Measurements from ENCODE around the gene ST7. TPM values are rescaled to one million over a fixed set of nuclear protein-coding genes. Genes with fewer than 3 reads are reported as not detected.

Gene ST7
- total and polyA plus RNA-seq, 2 of the 8 experiments (the other 6 are each of a cell fraction or from before 2014, with no cell fraction given) = 16.3 to 18.0 TPM

DNA sequence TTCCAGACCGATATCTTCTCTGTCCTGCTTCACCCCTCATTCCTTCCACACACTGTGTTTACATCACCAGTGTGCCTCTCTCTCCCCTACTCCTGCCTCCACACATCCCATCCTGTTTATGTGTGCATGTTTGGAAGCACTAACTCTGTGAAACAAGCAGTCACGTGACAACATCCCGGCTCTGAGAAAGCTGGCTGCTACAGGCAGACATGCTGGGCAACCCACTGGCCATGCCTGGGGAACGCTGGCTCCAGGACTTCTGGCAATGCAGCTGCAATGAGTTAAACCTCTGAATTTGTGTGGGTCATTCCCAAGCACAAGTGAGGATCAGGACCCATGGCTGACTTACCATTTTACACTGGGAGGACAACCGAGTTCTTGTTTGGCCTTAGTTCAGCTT lies 295.5 kb downstream of the ST7 start:
- Histone ChIP-seq H3K27me3 (replicated peaks in 1 of 4; ENCODE audit: control insufficient read depth in 3 of 4, extremely low read depth in 1 of 4, insufficient read depth in 3 of 4, low read length in 3 of 4) (no peaks in the 10 kb centered on the region; a peak in 1 of 7 replicates), H3K79me1 (ENCODE audit: low read depth, low read length) (no peaks in the 10 kb centered on the region), H2AFZ (ENCODE audit: low read length) (0 out of 2 replicates have a peak overlapping the region, but pooled peaks have one; percentile 52), H4K8ac (ENCODE audit: extremely low read depth, insufficient read depth, low read length) (0 out of 2 replicates have a peak overlapping the region, but pooled peaks have one; percentile 41), H3K27ac (ENCODE audit: low read depth, low read length) (no peak overlapping the region), H3K56ac (replicated peaks; ENCODE audit: insufficient read length, low read depth, low read length) (no peak overlapping the region), H2BK20ac (ENCODE audit: low read length) (no peak overlapping the region), H3K36me3 (ENCODE audit: control insufficient read depth in 2 of 4, insufficient read depth in 4 of 4, low read length in 3 of 4) (no peaks in the 10 kb centered on the region), H3K23me2 (ENCODE audit: low read depth, low read length) (no peaks in the 10 kb centered on the region), H4K20me1 (replicated peaks in 1 of 2; ENCODE audit: control insufficient read depth in 1 of 2, insufficient read depth in 2 of 2, low read length in 2 of 2) (no peaks in the 10 kb centered on the region), H3K18ac (ENCODE audit: extremely low read depth, low read length) (no peak overlapping the region), H3K79me2 (ENCODE audit: control insufficient read depth in 1 of 2, insufficient read depth in 2 of 2, low read length in 2 of 2) (no peaks in the 10 kb centered on the region), H4K5ac (ENCODE audit: insufficient read length, low read depth, low read length) (no peak overlapping the region), H3K4me2 (ENCODE audit: insufficient read depth in 1 of 2, low read depth in 2 of 2, low read length in 2 of 2) (no peak overlapping the region), H2BK5ac (ENCODE audit: low read depth, low read length) (0 out of 2 replicates have a peak overlapping the region, but pooled peaks have one; percentile 16), H2BK120ac (replicated peaks; ENCODE audit: low read depth, low read length) (no peak overlapping the region), H3K4ac (replicated peaks; ENCODE audit: insufficient read length, low read depth, low read length) (no peak overlapping the region), H3K9ac (replicated peaks in 1 of 4; ENCODE audit: extremely low read depth in 1 of 4, low read depth in 3 of 4, low read length in 3 of 4) (no peak overlapping the region), H3K9me3 (ENCODE audit: insufficient read depth in 2 of 2, low read depth in 1 of 2, low read length in 1 of 2) (peaks cover 2 to 9% of the 10 kb centered on the region in 2 experiments; a peak in 1 of 4 replicates), H3K23ac (ENCODE audit: insufficient read length) (no peak overlapping the region), H2BK12ac (ENCODE audit: low read depth, low read length) (no peak overlapping the region), H3K4me1 (replicated peaks in 1 of 4; ENCODE audit: control insufficient read depth in 3 of 4, insufficient read depth in 4 of 4, low read length in 3 of 4) (no peaks in the 10 kb centered on the region), H4K91ac (replicated peaks; ENCODE audit: insufficient read length, low read length) (no peak overlapping the region), H2AK5ac (ENCODE audit: low read depth, low read length) (no peak overlapping the region), H3K14ac (ENCODE audit: insufficient read length) (no peak overlapping the region), H3K4me3 (ENCODE audit: extremely low read depth in 1 of 4, insufficient read depth in 2 of 4, low read depth in 3 of 4, low read length in 4 of 4) (no peak overlapping the region), H2BK15ac (ENCODE audit: low read length) (0 out of 2 replicates have a peak overlapping the region, but pooled peaks have one; percentile 29)
- POLR2A ChIA-PET (ENCODE audit: partially characterized antibody) = no interaction called here
- WGBS, 2 experiments (ENCODE audit: extremely low coverage in 1 of 2, insufficient coverage in 1 of 2, insufficient read length in 1 of 2, insufficient replicate concordance in 2 of 2, low coverage in 1 of 2, low lambda C conversion rate in 2 of 2, missing lambda C conversion rate in 1 of 2) = 87% methylated on average over 5 of the region's 5 CpGs; no CpG with 5 or more reads in 1 of the 2 experiments
- DNase-seq (ENCODE audit: low read depth in 1 of 2, low spot score in 2 of 2) (no peak), FAIRE-seq (no peak)
- no peak for TF ChIP-seq NRF1 (IDR thresholded peaks at IDR 0.05; ENCODE audit: low read depth, low read length)
- TF ChIP-seq ASH2L (IDR thresholded peaks at IDR 0.05; ENCODE audit: low read length) = no peak
- TF ChIP-seq FOSL1 (IDR thresholded peaks at IDR 0.05; ENCODE audit: insufficient read depth, low read depth, low read length) = no peak
- TF ChIP-seq CHD1 (IDR thresholded peaks at IDR 0.05; ENCODE audit: low read depth, low read length) = no peak
- no peak for TF ChIP-seq EZH2 (IDR thresholded peaks at IDR 0.05; ENCODE audit: low read depth, low read length, severe bottlenecking)
- no peak for TF ChIP-seq BACH1 (IDR thresholded peaks at IDR 0.05; ENCODE audit: low read length)
- TF ChIP-seq RNF2 (IDR thresholded peaks at IDR 0.05; ENCODE audit: borderline replicate concordance, low read depth, low read length, missing control alignments, poor library complexity, severe bottlenecking) = no peak
- TF ChIP-seq, protein P1, sequence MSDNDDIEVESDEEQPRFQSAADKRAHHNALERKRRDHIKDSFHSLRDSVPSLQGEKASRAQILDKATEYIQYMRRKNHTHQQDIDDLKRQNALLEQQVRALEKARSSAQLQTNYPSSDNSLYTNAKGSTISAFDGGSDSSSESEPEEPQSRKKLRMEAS (IDR thresholded peaks at IDR 0.05) = no peak
- TF ChIP-seq TCF12 (IDR thresholded peaks at IDR 0.05; ENCODE audit: low read depth, low read length) = no peak
- no peak for TF ChIP-seq POLR2AphosphoS5 (IDR thresholded peaks at IDR 0.05; ENCODE audit: low read depth, low read length)
- no peak for TF ChIP-seq BRCA1 (IDR thresholded peaks at IDR 0.05; ENCODE audit: low read depth, low read length)
- no peak for TF ChIP-seq KDM4A (IDR thresholded peaks at IDR 0.05; ENCODE audit: low read depth, low read length, severe bottlenecking)
- TF ChIP-seq ZNF274 (IDR thresholded peaks at IDR 0.05; ENCODE audit: borderline replicate concordance, extremely low read depth, low read length) = no peak
- TF ChIP-seq SAP30 (IDR thresholded peaks at IDR 0.05; ENCODE audit: insufficient read depth, insufficient replicate concordance, low read length) = no peak
- CTCF ChIA-PET (ENCODE audit: partially characterized antibody) = interaction anchor here (1.1 kb wide), 1 partner anchor 36 kb away, joined by 3 read pairs; no protein-coding TSS in a partner anchor

Data from H1 (cell line).